ENCODE measurements around the gene KLHL15.

- no peak for TF ChIP-seq CHD2 (IDR thresholded peaks at IDR 0.05; ENCODE audit: low read length, partially characterized antibody)
- TF ChIP-seq CTCF (IDR thresholded peaks at IDR 0.05), result no peak
- TF ChIP-seq MAX (IDR thresholded peaks at IDR 0.05; ENCODE audit: low read depth), result no peak
- no peak for TF ChIP-seq JUND (IDR thresholded peaks at IDR 0.05)
Measured at GRCh38 chrX:23952984-23953907, 73.7 kb downstream of the KLHL15 start.
